HG02642 (cell line): Measurements from ENCODE around the gene MCL1.
A peak's percentile ranks its signal among the peaks of the same experiment; 100 is the strongest.
"Not testable (repeated sequence)": the region's sequence is repeated elsewhere in the genome, so short reads cannot be mapped to it uniquely, and the experiment has no call there.

Source experiments
- ATAC-seq: cut with Tn5 transposase; IDR thresholded peaks from one replicate; pipeline ENCODE4 v1.9.1; 2021; ENCODE audit warnings: mild to moderate bottlenecking; ENCODE audit not compliant: unreplicated experiment, poor library complexity

Gene MCL1

DNA sequence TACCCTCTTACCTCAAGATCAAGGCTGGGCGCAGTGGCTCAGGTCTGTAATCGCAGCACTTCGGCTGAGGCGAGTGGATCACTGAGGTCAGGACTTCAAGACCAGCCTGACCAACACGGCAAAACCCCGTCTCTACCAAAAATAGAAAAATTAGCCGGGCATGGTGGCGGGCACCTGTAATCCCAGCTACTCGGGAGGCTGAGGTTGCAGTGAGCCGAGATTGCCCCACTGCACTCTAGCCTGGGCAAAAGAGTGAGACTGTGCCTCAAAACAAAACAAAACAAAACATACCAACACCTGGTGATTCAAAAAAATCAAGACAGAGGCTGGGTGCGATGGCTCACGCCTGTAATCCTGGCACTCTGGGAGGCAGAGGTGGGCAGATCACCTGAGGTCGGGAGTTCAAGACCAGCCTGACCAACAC lies 5.8 kb downstream of the MCL1 start:
- not testable (repeated sequence) for ATAC-seq

- no peak for ATAC-seq
Measured at GRCh38 chr1:150572918-150573647, 6.3 kb downstream of the MCL1 start.

- ATAC-seq = no peak
Measured at GRCh38 chr1:150568594-150568966, 10.8 kb downstream of the MCL1 start.

GRCh38 chr1:150567717-150568593 lies 11.5 kb downstream of the MCL1 start:
- peak; percentile 24 for ATAC-seq

GRCh38 chr1:150567341-150567716 lies 12.1 kb downstream of the MCL1 start:
- peak; percentile 26 for ATAC-seq

GRCh38 chr1:150566589-150567340 lies 12.6 kb downstream of the MCL1 start:
- no peak for ATAC-seq

GRCh38 chr1:150565240-150565991 lies 14.0 kb downstream of the MCL1 start:
- ATAC-seq = not testable (repeated sequence)

GRCh38 chr1:150564051-150564991 lies 15.1 kb downstream of the MCL1 start:
- ATAC-seq = no peak

DNA sequence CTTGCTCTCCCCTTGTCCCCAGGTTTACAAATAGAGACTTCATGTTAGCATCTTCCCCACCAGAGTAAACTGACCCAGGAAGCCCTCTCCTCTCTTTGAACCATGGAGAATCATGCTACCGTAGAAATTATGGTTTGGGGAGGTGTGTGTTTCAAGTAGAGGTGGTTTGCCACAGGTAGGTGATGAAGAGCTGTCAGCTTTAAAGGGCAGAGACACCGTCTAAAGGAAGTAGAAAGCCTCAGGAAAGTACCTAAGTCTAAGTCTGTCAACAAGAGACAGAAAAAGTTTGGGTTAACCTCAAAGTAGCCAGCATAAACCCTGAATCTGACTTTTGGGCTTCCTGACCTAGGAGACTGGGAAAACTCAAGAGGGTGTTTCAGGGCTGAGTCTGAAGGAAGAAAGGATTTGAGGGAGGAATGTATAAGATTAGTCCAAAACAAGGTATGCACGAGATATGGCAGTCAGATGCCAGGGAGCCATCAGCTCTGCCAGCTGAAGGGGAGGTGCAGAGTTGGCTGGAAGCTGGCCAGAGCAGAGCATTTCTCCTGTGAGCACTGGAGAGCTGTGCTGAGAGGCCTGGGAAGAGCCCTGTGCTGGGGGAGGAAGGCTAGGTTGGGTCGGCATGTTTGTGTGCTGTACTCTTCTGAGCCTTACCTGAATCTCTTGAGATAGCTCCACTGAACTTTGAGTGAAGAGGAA lies 15.9 kb downstream of the MCL1 start:
- peak; percentile 17 for ATAC-seq

DNA sequence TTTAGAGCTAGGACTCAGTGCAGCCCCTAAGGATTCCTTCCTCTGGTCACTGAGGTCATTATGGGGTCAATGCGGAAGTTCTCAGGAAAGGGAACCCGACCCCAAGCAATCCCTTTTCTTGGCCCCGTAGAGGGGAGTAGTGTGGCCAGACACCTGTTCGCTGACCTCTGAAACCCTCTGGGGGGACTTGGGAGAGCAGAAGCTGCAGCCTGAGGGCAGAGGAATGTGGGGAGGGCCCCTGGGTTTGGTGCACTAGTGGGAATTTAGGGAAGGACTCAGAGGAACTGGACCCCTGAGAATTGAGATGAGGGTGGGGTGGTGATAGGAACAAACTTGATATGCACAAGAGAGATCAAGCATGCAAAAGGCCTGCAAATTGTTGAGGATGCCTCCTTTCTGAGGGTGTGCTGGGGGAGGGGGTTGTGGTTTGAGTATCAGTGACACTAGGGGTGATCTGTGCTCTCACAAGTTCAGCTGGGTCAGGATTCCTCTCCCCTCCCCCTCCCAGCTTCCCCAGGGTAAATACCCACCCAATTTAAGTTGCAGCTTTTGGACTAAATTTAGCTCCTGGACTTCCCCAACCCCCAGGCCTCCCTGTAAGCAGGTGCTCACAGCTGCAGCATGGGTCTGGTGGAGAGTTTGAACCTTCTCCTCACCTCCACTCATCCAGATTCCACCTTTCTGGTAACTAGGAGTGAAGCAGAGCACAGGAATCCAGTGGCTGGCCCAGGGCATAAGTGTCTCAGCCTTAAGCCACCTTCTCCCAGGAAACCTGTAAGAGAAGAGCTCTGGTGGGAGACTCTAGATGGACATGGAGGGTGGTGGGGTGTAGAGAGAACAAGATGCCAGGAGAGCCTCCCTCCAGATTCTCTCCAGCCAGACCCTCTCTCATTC lies 16.7 kb downstream of the MCL1 start:
- ATAC-seq = peak; percentile 45

DNA sequence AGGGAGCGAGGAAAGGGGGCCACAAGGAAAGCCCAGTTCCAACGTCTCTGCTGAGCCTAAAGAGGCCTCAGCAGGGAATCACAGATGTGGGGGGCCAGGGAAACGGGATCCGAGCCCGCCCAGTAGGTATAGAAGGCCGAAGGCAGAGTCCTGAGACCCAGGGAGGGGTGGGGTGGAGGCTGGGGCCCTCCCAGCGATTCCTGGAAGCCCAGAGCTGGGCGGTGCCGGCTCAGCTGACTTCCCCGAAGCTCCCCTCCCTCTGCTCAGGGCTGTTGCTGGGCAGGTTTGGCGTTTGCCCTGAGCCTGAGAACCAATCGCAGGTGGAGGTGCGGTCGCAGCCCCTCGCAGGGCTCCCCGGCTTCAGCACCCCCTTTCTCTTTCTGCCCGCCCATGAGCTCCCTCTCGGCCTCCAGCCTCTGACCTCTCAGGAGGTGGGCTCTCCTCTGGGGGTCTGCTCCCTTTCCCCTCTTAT lies 17.4 kb downstream of the MCL1 start:
- peak; percentile 42 for ATAC-seq

DNA sequence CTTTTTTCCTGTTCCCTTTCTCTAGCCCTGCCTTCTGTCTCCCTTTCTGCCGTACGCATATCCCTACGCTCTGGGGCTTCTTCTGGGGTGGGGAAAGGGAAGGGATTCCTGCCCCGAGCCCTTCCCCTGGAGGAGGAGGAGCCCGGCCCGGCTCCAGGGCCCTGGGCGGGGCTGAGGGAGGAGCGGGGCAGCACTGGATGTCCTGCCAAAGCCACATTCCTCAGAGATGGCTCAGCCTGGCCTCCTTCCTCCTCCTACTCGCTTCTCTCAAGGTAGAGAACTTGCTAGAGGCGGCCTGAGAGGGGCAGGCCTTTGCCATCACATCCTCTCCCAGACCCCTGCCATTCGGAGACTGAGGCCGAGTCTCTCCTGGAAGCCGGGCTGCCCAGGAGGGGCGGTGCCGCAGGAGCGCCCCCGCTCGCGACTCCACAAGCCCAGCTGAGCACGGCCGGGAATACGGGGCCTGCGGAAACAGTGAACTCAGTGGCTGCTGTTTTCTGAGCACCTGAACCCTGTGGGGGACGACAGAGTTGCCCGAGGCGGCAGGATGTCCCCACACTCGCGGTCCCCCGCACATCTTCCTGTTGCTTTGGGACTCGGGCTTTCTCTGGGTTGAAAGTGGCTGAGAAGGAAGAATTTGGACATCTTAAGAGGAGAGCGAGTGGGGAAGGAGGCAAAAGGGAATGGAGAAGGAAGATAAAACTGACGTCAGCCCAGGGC lies 18.0 kb downstream of the MCL1 start:
- ATAC-seq = peak; percentile 24

- ATAC-seq = peak; percentile 33
Measured at GRCh38 chr1:150560576-150561253, 18.7 kb downstream of the MCL1 start.

GRCh38 chr1:150560011-150560438 lies 19.4 kb downstream of the MCL1 start:
- ATAC-seq = no peak

DNA sequence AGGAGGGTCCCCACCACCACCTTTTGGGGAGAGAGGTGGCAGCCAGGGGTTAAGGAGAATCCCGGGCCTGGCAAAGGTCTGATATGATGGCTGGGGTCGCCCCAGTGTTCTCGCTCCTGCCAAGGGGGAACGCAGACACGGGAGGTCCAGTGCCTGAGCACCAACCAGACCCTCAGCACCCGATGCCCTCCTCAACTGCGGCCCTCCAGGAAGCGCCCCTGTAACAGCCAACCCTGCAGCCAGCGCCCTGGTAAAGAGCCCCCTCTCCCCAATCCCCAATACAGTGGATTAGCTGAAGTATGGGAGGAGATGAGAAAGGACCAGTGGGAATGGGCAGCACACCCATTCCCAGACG lies 19.8 kb downstream of the MCL1 start:
- ATAC-seq = no peak
